Dedifferentiated amniotic fluid mesenchymal stem cell (primary cell): Measurements from ENCODE around the gene MECP2.

Source experiments
- DNase-seq: peaks from one replicate; pipeline ENCODE4 v3.0.0-alpha.2; 2016; ENCODE audit errors: extremely low spot score

The MECP2 gene

GRCh38 chrX:154033848-154034247 lies 63.7 kb downstream of the MECP2 start:
- DNase-seq: no peak

DNA sequence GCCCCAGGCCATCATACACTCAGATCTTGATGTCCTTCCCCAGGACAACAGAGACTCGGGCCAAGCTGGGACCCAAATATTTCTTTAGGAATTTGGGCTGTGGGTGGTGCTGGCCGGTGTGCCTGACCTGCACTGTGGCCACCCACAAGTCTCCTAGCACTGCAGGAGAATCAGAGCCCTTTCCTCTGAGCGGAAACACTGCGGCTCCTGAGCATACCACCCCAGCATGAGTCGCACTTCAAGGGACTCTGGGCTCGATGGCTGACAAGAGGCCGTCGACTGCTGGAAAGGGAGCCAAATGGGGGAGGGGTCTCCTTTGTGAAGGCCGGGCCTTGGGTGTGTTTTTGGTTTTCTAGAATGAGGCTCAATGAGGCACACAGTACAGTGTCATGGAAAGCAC lies 64.9 kb downstream of the MECP2 start:
- DNase-seq: no peak

- DNase-seq: no peak
Measured at GRCh38 chrX:154032160-154032559, 65.4 kb downstream of the MECP2 start.

DNA sequence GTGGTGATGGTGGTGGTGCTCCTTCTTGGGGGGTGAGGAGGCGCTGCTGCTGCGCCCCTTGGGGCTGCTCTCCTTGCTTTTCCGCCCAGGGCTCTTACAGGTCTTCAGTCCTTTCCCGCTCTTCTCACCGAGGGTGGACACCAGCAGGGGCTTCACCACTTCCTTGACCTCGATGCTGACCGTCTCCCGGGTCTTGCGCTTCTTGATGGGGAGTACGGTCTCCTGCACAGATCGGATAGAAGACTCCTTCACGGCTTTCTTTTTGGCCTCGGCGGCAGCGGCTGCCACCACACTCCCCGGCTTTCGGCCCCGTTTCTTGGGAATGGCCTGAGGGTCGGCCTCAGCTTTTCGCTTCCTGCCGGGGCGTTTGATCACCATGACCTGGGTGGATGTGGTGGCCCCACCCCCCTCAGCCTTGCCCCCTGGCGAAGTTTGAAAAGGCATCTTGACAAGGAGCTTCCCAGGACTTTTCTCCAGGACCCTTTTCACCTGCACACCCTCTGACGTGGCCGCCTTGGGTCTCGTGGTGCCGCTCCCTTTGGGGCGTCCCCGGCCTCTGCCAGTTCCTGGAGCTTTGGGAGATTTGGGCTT lies 66.7 kb downstream of the MECP2 start:
- DNase-seq: no peak

GRCh38 chrX:154030266-154030665 lies 67.3 kb downstream of the MECP2 start:
- no peak for DNase-seq

- DNase-seq: no peak
Measured at GRCh38 chrX:154029439-154029838, 68.1 kb downstream of the MECP2 start.

GRCh38 chrX:154028502-154029184 lies 68.9 kb downstream of the MECP2 start:
- no peak for DNase-seq

DNA sequence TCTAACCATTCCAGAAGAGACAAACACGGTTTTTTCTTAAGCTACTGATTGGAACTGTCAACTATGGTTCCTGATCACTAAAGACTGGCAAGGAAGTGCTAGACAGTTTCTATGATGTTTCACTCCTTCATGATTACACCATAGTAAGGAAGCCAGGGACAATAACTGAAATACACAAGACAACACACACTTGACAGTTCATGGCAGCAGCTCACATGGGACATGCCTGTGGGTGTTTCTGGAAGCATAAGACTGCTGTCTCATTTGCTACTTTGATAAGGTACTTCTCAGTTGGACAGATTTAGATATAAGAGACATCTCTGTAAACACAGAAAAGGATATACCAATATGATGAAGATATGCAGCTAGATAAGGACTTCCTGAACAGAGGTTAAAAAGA lies 69.5 kb downstream of the MECP2 start:
- DNase-seq: no peak

- DNase-seq: no peak
Measured at GRCh38 chrX:154027022-154027402, 70.5 kb downstream of the MECP2 start.

DNA sequence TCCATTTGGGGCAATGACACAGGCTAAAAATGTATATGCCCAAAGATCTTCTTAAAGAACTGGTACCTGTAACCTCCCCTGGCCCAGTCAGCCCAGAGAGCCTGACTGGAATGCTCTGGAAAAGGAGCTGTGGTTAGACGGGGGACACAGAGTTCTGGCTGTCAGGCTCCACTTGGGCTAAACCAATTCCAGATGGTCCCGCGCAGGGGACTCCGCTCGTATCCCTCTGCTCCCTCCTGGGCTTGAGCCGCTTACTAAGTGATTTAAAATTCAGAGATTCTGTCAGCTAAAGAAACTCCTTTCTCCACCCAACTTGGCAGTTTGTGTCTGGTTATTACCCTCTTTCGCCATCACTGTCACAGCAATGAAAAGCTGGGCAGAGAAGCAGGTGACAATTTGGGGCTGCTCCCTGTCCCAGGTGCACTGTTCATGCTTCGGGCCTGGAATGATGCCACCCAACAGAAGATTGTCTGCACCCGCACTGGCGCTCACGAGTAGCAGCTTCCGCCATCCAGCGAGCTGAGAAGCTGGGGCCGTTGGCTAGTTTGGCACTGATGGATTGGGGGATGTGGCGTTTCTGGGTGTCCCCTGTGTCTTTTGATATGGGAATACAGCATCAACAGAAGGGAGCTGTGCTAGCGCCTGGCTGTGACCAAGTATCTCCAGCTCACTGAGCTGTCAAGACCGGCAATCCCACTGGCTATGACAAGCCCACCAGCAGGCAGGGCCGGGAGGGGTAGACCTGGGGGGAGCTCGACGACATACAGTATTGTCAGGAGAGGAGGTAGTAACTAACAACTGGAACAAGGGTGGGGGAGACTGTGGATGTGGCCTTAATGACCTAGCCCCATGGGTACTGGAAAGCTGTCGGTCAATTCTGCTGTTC lies 71.1 kb downstream of the MECP2 start:
- DNase-seq: no peak

- no peak for DNase-seq
Measured at GRCh38 chrX:154025230-154025629, 72.3 kb downstream of the MECP2 start.

DNA sequence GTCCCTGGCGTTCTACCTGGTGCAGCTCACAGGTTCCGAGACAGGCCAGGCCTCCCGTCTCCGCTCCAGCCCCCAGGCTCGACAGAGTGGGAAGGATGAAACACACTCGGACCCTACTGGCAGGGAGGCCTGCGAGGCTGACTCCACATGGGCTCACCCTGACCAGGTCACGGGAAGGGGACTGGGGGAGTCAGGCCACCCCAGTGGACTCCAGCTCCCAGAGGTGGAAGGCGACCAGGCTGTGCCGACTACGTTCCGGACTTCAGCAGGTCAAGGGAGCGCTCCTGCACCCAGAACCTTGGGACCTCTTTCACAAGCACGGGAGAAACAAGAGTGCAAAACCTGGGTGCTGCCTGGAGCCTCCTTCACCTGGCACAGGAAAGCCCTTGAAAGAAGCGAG lies 73.2 kb downstream of the MECP2 start:
- DNase-seq: no peak

- no peak for DNase-seq
Measured at GRCh38 chrX:154023276-154024000, 74.1 kb downstream of the MECP2 start.

GRCh38 chrX:154022108-154022507 lies 75.4 kb downstream of the MECP2 start:
- DNase-seq: no peak

DNA sequence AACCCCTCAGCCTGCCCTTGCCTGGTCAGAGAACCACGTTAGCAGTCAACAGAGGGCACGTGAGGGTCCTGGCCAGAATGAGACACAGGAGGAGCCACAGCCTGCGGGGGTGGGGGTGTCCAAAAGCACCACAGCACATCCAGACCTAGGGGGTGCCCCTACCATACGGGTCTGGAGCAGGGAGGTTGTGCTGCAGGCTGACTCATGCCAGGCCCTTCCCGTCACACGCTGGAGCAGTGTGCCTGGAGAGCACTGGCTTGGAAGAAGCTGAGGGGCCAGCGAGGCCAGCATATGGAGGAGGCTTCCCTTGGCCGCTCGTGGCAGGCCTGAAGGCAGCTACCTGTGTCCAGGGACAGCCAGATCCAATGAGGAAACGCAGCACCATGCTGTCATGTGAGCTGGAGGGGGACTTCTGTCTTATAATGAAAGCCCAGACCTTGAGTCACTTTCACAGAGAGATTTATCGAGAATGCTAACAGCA lies 76.3 kb downstream of the MECP2 start:
- no peak for DNase-seq

DNA sequence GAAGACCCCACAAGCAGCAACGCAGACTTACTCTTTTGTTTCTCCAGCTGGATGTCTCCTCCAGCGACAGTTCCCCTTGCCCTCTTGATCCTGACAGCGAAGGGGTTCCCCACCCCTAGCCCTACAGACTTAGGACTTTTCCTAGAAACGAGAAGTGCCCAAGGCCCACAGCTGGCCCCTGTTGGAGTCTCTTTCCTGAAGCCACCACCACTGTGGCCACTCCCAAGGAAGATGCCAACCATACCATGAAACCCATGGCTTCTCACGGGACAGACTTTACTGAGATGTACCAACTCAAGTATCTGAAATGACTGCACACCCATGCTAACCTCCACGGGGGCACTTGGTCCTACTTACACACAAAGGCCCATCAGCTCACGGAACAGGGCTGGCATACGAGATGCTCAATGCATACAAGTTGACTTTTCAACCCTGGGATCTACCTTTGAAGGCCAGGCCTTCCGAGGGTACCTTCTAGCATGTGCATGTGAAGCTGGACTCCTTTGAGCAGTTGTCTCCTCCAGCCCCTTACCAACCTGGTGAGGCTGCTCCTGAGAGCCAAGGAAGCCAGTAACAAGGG lies 76.9 kb downstream of the MECP2 start:
- no peak for DNase-seq

- DNase-seq: peak; percentile 30
Measured at GRCh38 chrX:154019633-154020528, 77.6 kb downstream of the MECP2 start, which contains the start of gene IRAK1. IRAK1 (minus strand) TSS chrX:154019902; CDS start chrX:154019812, 90 bp downstream.

DNA sequence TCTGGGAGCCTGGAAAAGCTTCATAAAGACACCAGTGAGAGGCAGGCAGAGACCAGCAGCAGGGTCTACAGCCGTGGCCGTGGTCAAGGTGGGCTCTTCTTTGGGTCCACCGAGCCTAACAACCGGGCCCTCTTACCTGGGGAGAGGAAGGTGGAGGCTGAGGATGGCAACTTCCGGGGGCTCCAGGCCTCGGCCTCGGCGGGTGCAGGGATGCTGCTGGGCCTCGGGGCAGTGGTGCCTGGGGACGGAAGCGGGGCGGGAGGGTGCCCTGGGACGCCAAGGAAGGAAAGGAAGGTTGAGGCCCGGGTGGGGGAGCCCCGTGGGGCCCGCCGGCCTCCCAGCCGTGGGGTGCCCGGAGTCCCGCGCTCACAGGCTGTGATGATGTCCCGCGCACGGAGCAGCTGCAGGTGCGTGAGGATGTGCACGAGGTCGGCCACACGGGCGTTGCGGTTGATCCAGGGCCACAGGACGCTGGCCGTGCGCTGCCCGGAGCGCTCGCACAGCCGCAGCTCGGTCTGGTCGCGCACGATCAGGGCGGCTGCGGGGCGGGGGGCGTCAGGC lies 78.4 kb downstream of the MECP2 start:
- no peak for DNase-seq

DNA sequence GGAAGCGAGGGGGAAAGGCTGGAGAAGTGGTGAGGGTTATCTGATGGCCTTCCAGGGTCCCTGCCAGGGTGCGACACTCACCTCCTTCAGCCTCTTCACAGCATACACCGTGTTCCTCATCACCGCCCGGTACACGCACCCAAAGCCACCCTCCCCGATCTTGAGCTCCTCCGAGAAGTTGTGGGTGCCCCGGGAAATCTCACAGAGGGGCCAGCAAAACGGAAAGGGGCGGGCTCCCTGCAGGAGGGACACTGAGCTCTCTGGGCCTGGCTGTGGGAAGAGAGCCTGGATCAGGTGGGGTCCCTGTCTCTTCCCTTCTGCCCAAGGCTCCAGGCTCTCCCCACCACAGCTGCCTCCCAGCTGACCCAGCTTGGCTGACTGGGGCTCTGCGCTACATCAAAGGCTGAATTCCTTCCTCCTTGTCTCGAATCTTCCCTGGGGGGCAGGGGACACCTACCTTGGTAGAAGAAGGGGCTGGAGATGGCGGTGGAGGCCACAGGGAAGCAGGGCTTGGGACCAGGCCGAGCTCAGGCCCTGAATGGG lies 78.9 kb downstream of the MECP2 start:
- no peak for DNase-seq
